Measurements from ENCODE around the gene DSTN.

DSTN gene

DNA sequence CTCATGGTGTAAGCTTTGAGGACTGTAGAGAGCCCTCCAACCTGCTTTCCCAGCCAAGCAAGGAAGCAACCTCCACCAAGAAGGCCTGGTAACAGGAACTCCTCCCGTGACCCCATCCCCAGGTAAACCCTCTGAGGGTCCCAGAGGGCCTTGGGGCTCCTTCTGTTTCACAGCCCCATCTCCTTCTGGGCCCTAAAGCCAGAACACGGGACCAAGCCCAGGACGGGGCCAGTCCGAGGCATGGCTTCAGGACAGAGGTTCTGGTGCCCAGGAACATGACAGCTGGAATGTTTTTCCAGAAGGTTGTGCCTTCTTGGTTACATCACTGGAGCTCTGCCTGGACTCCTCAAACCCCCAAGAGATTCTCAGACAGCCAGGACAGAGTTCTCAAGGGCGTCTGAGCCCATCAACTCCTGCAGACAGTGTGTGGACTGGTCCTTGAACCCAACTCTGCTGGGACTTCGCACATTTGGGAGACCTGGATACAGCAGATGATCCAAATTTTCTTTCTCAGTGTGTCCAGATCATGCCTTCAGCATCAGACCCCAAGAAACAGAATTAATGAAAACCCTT lies 69.0 kb downstream of the DSTN start:
- DNase-seq = no peak

DNA sequence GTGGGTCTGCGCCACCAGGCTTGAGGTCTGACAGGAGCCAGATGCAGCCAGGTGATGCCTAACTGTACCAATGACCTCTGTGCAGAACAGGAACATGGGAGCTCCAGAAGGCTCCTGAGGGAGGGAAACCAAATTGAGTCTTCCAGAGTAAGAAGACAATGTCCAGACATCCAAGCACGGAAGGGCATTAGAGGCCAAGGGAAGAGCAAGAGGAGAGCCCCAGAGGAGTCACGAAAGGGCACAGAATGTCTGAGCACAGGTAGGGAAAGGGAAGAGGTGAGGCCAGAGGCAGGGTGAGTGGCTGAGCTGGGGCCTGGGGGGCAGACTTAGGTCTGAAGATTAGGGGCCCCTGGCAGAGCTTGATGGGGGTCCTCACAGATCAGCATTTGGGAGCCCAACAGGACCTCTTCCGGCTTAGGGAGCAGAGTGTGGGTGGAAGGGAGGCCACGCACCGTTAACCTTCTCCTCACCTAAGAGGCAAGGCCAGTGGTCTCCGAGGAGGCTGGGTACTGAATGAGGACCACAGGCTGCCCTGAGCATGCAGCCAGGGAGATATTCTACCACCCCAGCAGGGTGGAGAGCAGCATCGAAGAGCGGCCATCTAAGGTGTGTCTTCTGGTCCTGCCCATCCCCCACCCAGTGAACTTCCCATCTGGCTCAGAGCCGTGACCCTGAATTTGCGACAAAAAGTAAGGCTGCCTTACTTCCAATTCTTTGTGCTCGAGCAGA lies 70.4 kb downstream of the DSTN start:
- DNase-seq = no peak

DNA sequence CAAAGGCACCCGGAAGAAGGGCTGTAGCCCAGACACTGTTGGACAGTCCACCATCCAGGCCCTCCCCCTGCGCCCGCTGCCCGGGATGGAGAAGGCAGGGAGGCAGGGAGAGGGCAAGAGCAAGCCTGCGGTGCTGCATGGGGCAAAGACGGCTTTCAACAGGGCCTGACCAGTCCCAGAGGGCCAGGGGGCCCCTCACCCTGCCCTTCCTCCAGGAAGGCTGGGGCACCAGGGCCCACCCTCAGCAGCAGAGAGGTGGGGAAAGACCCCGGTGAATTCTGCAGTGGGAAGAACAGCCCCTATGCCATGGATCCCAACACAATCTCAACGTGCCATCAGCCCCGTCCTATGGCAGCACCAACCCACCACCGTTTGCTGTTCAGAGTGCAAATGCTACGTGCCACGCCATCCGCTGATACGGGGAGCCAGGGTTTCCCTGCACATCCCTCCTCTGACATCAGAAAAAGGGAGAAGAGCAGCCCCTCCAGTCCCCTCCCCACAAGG lies 71.1 kb downstream of the DSTN start:
- DNase-seq = no peak

DNA sequence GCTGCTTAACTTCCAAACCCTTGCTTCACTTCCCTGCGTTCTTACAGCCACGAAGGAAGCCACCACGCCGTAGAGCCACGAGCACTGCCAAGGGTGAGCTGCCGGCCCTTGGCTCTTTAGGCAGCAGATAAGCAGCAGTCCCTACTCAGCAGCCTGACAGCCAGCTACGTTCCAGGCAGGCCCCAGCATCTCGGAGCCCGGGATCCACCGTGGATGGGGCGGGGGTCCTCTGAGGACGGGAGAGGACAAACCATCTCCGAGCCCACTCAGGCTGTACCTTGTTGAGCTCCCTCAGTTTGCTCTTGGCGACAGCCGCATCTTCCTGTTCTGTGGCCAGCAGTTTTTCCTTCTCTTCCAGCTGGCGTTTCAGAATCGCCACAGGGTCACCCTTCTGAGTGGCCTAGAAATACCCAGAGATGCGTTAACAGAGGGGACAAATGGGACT lies 71.7 kb downstream of the DSTN start:
- no peak for DNase-seq

DNA sequence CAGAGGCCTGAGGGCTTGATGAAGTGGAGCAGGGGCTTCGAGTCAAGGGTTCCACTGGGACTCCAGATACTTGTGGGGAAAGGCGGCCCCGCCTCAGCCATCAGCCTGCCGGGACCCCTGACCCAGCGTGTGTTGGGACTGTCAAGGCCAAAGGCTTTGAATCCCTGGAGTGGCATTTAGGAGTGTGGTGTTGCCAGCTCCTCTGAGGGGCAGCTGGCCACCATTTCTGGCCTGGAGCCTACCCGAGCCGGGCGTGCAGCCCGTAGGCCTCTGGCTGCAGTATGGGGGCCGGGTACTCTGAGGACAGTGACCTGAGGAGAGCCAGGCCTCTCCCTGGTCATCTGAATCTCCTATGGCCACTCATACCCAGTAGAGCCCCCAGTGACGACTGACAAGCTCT lies 72.1 kb downstream of the DSTN start:
- DNase-seq = no peak

DNA sequence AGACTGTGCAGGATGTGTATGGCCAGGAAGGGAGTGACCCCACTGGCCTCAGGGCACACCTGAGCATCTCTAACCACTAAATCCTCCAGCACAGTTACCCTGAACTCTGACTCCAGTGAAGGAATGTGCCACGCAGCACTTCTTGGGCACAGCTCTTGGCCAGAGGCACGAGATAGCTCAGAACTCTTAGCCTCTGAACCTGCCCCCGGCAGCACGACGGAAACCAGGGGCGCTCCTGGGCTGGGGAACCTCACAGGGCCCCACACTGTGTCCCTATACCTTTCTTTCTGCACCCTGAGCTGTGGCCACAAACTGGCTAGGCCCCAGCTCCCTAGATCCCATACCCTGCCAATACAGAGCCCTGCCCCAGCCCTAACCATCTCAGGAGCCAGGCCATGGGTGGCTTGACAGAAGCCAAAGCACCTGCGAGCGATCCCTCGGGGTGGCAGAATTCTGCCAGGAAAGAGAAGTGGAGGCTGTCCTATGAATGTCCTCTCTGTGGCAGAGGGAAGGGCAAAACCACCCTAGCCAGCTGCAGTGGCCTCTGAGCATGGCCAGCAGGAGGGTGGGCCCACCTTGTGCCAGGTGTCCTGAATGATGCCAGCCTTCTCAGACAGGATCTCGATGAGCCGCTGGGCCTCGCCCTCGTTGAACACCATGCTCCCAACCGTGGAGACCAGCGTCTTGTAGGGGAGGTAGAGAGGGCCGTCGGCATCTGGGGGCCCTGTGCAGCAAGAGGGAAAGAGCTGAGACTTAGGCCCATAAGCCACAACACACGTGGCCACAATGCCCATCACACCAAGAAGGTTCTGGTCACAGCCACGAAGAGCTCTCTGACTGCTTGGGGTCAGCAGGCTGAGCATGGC lies 72.8 kb downstream of the DSTN start:
- DNase-seq = no peak

DNA sequence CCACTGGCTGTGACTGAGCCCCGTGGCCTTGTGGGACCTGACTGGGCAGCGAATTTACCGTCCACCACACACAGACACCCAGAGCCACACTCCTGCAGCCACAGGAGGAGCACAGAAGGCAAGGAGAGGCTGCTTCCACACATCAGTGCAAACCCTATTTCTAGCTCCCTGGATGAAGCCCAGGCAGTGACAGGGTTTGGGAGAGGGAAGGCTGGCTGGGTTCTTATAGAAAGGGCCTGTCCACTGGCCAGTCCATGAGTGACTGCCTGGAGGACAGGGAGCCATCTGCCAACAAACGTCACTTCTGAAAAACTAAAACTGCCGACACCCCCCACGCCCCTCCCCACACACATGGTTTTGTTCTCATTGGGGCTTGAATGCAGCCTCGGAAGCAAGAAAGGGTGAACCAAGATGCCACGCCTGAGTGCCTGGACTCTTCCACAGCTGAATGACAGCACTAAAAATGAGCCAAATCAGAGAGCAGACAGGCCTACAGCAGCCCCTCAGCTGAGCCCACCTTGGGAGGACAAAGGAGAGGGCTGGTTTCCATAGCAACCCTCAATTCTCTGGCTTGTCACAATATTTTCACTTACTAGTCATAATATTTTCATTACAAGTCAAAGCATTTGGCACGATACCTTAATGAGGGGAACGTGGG lies 73.8 kb downstream of the DSTN start:
- no peak for DNase-seq

DNA sequence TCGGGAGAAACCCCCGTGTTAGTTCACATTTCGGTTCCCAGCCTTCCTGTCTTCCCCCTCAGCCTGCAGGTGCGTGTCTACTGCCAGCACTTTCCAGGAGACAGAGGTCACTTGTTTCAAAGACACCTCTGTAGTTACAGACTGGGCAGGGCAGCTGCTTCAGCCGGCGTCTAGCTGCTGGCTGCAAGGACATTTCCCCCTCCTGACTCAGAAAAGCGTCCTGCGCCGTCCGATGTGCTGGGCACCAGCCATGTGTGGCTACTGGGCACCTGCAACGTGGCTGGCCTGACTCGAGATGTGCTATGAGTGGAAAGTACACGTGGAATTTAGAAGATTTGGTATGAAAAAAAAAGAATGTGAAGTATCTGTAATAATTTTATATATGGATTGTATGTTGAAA lies 74.6 kb downstream of the DSTN start:
- no peak for DNase-seq

DNA sequence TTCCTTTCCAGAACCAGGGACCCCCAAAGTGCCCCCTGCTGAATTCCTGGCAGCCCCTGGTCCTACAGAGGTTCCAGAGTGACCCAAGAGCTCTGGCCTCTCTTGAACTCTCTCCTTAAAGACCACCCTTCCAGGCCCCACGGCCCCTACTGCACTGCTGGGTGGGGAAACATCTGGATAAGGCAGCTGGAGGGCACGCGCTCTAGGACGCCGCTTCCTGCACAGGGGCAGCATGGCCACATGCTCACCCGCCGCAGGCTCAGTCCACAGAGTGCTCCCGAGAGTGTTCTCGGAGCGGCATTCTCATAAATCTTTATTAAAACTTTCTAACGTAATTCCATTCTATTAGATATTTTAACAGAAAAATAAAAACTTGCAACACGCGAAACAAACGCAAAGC lies 75.1 kb downstream of the DSTN start:
- DNase-seq = no peak

DNA sequence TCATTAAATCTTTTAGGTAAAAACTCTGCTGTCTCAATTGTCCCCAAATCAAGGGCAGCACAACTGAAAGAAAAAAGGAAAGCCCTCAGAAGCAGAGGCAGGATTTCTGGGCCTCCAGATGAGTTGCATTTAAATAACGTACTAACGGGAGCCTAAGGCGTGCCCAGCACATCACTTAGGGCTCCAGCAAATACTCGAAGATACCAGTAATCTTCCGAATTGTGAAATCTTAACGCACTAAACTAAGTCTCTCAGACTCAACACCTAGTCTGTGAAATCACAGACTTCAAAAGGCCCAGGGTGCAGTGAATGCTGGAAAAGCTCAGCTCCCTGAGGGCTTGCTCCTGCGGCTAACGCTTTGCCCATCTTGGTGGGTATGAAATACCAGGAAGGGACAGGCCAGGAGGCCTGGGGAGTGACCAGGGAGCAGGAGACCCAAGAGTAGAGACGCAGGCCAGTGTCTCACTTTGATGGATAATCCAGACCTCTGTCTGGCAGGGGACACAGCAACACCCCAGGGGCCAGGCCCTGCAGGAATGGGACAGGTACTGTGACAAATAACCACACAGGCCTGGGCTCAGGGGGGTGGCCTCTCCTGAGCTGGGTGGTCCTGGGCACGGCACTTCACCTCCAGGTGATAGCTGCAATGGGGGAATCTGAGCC lies 75.8 kb downstream of the DSTN start:
- DNase-seq = no peak

DNA sequence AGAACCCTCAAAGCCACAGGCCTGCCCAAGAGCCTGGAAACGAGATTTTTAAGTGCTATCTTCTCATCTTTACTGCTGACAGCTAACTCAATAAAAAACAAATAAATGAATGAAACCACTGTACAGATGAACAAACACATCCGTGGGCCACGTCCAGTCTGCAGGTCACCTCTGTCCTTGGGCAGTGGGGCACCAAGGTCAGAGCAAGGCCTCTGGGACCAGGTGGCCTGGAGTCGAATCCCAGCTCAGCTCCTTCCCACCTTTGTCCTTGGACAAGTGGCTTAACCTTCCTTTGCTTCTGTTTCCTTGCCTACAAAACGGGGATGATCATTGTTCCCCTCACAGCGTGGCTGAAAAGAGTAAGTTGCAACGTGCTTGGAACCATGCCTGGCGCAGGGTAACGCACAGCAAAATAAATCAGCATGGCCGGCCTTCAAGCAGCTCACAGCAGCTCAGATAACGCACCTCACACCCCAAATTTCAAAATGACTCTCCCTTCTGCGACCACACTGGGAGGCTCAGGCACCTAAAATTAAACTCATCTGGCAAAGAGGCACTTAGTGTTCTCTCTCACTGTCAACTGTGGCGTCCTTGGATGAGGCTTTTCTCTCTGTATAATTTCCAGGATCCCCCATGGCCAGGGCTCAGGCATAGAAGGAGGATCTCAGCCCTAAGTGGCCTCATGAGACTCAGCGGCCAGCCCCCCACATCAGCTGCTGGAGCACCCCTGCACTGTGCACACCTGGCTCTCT lies 76.5 kb downstream of the DSTN start:
- no peak for DNase-seq

DNA sequence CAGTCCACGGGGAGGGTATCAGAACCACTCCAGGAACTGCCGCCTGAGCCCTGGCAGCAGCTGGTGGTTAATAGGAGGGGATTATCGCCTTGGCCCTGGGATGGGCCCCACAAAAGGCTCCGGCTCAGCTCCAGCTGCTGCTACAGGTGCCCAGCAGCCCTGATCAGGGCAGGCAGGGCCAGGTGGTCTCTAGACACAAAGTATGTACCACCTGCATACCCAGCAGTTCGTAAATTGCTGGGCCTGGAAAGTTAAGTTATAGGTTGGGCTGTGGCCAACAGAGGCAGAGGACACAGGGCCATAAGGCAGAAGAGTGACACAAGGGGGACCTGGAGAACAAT lies 77.1 kb downstream of the DSTN start:
- DNase-seq = no peak

DNA sequence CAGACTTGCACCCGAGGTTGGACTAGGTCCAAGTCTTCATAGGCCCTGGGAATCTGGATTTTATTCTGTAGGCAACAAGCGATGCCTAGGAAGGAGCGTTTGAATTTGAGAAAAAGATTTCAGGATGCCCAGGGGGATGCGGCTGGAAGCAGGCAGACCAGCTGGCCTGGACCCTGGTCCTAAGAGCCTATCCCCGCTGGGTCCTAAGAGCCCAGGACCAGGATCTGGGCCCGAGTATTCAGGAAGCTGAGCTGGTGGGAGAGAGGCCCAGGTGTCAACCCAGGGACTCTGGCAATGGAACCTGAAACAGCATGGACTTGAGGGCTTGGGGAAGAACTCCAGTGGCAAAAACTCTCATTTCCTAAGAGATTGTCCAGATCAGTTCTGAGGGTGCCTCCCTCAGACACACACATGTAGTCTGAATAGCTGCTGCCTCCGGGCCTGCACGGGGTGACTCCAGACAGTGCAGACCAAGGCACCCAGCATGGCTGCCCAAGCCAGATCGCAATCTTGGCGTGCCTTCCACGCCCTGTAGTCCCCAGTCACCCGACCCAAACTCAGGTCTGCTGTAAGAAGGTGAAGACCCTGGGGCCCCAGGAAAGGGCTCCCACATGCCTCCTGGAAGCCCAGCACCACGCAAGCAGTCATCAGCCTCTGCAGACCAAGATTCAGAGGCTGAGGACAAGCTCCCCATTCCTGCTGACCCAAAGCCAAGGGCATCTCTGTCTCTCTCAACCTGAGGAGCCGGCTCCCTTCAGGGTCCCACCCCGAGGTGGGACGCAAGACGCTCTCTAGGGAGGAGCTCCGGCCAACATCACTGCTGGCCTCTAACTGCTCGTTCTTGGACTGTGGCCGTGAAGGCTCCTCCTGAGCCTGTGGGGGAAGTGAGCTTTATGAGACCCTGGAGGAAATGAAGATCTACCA lies 77.8 kb downstream of the DSTN start:
- no peak for DNase-seq

DNA sequence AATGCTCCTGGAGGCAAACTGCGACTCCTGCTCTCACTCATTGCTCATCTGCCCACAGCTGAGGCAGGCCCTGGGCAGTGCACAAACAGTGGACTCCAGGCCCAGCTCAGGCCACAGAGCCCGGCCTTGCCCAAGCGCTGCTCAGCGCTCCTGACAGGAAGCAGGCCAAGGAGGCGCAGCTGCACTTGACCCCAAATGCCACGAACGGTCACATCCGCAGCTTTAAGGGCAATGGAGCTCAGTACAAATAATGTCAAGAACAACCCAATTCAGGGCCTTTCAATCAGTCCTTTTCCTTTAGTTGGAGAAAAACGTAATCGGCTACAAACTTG lies 78.4 kb downstream of the DSTN start:
- DNase-seq = no peak

DNA sequence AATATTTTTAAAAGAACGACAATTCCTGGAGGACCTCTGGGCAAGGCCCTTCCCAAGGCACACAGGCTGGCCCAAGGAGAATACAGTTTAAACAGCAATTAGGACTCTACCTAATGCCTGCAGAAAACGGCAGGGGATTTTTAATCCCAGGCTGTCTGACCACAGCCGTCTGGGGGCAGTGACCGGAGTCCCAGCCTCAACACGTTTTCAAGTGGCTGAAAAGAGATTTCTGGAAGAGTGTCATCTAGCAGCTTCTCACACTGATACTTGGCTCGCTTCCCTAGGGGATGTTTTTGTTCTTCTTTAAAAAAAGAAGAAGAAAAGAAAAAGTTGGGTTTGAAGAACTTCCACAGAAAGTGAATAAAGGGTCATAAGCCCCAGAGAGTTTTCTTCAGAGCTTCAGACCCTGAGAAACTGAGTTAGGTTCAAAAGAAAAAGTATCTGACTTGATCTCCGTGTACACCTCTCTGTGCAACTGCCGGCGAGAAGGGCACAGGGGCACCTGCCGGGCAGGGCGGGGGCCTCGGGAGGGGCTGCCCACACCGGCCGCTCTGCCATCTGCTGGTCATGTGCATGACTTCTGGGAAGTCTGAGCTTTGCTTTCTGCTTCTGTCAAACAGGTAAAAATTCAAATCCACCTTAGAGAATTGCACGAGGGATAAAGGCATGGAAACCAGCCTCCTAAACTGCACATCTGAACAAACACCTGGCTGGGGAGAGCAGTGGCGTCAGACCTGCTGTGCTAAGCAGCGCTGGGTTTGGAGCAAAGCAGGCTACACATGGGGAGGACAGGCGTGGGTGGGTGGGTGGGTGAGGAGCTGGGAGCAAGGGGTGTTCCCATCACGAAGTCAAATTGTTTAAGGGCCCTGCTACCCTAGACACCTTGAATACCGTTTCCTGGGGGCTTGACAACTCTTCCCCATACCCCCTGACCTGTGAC lies 79.2 kb downstream of the DSTN start:
- no peak for DNase-seq

DNA sequence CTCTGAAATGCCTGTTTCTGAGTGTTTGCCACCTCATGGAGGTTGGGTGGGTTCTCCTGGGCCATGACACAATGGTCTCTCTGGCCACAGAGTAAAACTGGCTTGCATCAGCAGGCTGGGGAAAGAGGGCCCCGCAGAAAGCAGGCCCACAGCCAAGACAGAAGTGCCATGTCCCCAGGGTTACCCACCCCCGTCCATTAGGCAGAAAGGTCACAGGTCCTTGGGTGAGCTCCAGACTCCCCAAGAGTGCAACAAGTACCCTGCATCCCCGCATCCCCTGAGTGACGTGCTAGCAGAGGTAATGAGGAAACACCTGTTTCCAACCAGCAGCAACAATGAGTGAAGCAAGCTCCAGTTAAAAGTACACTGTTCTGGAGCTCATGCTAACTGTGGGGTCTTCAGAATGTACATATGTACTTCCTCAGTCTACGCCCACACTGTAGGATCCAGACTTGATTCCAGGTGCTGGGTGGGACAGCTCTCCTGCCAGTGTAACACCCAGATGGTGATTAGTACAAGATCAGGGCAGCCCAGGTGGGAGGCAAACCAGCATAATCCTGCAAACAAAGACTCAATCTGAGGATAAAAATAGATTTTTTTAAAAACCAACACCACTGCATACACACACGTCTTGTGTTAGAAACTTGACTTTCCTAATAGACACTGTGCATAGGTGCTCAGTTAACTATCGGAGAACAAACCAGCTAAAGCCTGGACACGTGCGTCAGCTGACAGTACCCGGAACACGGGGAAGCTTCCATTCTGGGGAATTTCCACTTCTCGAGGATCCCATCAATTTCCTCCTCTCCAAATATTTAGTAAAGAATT lies 80.6 kb downstream of the DSTN start:
- DNase-seq = no peak

DNA sequence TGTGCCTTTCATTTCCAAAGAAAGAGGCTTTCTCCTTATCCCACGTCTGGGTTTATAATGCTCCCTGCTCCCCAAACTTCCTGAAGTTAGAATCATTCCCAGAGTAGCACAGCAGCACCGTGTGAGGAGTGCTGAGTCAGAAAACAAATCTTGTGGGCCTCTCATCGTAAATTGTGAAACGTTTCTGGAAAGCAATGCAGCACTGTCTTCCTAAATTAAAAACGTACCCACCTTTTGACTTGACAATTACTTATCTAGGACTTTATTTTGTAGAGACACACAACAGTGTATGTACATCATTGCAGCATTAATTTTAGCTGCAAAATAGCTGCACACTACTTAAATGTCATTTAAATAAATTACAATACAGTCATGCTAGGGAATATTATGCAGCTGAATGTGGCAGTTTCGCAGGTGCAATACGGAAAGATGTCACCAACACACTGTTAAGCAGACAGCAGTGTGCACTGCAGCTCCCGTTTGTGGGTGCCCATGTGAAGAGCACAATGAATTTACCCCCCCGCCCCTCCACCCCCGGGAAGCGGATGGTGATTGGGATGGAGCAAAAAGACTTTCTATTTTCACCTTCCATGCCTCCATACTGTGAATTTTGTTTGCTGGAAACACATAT lies 81.4 kb downstream of the DSTN start:
- DNase-seq = no peak

DNA sequence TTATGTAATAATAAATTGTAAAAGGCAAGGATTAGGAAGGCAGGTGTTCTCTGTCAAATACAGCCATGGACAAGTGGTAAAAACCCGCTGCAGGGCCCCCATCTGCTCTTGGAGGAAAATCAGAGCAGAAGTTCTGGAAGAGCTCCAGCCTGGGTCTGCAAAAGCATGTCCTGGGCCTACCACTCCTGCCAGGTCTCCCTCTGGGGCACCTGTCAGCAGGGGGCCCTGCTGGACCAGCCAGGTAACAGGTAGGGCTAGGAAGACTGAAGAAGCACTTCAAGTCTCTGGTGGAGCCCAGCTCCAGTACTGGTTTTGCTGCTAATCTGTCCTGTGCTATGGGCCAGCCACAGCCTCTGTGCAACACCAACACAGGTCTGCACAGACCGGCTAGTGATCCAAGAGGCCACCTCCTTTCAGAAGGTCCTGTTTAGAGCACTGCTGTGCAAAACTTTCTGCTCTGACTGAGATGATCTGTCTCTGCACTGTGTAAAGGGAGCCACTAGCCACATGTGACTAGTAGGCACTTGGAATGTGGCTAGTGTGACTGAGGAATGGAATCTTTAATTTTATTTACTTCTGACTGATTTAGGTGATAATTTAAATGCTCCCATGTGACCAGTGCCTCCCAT lies 82.0 kb downstream of the DSTN start:
- no peak for DNase-seq

All from cerebellar nuclear complex (tissue), 1 donor.